ENCODE data around the gene SHISAL1. TPM values are rescaled to one million over a fixed set of nuclear protein-coding genes. Genes with fewer than 3 reads are reported as not detected.

SHISAL1 gene
- total and polyA plus RNA-seq, 10 of the 15 experiments (the other 5 are each of a cell fraction or from before 2014, with no cell fraction given) = not detected

- ChIA-PET CTCF (no interaction called here), SMC1A (ENCODE audit: uncharacterized antibody, unreplicated experiment) (no interaction called here), RAD21 (ENCODE audit: unreplicated experiment) (no interaction called here), POLR2A (no interaction called here)
- peaks cover 18% of the 10 kb centered on the region for H3K4me1 ChIP-seq (ENCODE audit: control insufficient read depth, insufficient read depth, low read length)
- TF ChIP-seq EZH2 (IDR thresholded peaks at IDR 0.05; ENCODE audit: borderline replicate concordance, control insufficient read depth, low read depth, low read length) = peak; percentile 90; the same call in 1 of the 2 replicates
- no peak for TF ChIP-seq FOXM1 (IDR thresholded peaks at IDR 0.05; ENCODE audit: low read depth, low read length)
- no peak for TF ChIP-seq BCLAF1 (IDR thresholded peaks at IDR 0.05)
- no peak for TF ChIP-seq SMAD1 (IDR thresholded peaks at IDR 0.05; ENCODE audit: low read depth, partially characterized antibody)
- H3K36me3 ChIP-seq (ENCODE audit: control insufficient read depth in 2 of 2, insufficient read depth in 2 of 2, low read length in 1 of 2) = no peaks in the 10 kb centered on the region
- ATAC-seq (no peak), FAIRE-seq (no peak), DNase-seq (ENCODE audit: low read depth, low spot score) (no peak)
- no peaks in the 10 kb centered on the region for H3K9me3 ChIP-seq (replicated peaks; ENCODE audit: control insufficient read depth, insufficient read depth, low read length)
- H4K20me1 ChIP-seq (ENCODE audit: control insufficient read depth, insufficient read depth) = no peaks in the 10 kb centered on the region
- no peak overlapping the region for H3K4me2 ChIP-seq (ENCODE audit: control insufficient read depth, insufficient read depth)
- BruUV-seq (replicated peaks) = no TSS peak
- WGBS (ENCODE audit: insufficient coverage, insufficient replicate concordance, low lambda C conversion rate, missing lambda C conversion rate) = 17% methylated on average over 10 of the region's 55 CpGs
- H3K79me2 ChIP-seq (ENCODE audit: control insufficient read depth, insufficient read depth, low read length) = no peaks in the 10 kb centered on the region
- H3K27me3 ChIP-seq (replicated peaks in 1 of 2; ENCODE audit: control insufficient read depth in 2 of 2, insufficient read depth in 2 of 2, low read length in 1 of 2) = peaks cover 15 to 18% of the 10 kb centered on the region in 2 experiments; a peak in 3 of 4 replicates
- in situ Hi-C loops (cut with MboI) (no loop called here), intact Hi-C loops (cut with micrococcal nuclease; ENCODE audit: unreplicated experiment) (no loop called here)
- H2AFZ ChIP-seq (ENCODE audit: control insufficient read depth, low read depth, low read length) = no peak overlapping the region
- H3K4me3 ChIP-seq = no peak overlapping the region
- no peak overlapping the region for H3K27ac ChIP-seq (ENCODE audit: control insufficient read depth, insufficient read depth)
- no peak overlapping the region for H3K9ac ChIP-seq (ENCODE audit: control insufficient read depth, insufficient read depth, low read length)
Measured at GRCh38 chr22:44331881-44332714, 19.3 kb upstream of the SHISAL1 start.

Measured in GM12878 (cell line).